ENCODE measurements around the gene MAP10.

The MAP10 gene

DNA sequence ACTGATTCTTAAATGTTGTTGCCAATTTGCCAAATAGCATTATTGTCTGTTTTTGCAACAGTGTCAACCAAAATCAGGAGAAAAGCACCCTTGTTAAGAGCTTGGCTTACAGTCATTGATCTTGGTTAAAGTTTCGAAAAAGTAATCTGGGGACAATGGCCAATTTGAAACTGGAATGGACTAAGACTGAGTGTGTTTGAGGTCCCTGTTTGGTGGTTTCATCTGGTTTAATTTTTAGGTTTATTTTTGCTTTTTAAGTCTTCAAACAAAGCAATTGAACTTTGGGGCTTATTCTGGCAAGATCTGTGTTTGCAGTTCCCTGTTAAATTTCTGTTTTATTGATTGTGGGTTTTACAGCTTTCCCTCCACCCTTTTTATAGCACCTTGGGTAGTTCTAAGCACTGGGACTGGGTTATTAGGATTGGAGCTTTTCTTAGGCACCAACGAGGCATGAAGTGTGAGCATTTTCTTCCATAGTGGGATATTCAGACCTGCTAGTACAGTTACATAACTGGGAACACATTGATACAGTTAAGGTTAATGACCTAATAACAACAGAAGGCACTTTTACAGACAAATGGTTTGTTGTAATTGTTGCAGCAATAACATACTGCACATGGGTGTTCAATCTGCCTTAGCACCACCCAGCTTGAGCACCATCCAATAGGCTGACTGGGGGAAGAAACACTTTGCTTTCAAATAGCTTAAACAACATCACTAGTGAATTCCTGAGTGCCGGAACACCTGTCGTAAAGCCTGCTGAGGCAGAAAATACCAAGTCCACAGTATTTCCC is 40.6 kb upstream of the MAP10 start (continued):
- no peak for TF ChIP-seq ELK4 (IDR thresholded peaks at IDR 0.05; ENCODE audit: borderline replicate concordance, low read depth, low read length)
- TF ChIP-seq ZNF248 (tag by site-specific recombination; IDR thresholded peaks at IDR 0.05), result no peak
- no peak for TF ChIP-seq ZNF214 (tag by site-specific recombination; IDR thresholded peaks at IDR 0.05; ENCODE audit: borderline replicate concordance)
- peak; percentile 78; the same call in 1 of the 2 replicates for TF ChIP-seq ZNF18 (tag by site-specific recombination; IDR thresholded peaks at IDR 0.05)
- TF ChIP-seq YY1 (tag by site-specific recombination; IDR thresholded peaks at IDR 0.05), result 0 out of 2 replicates have a peak, but pooled peaks have one; percentile 28
- peak; percentile 39; the same call in 1 of the 2 replicates for TF ChIP-seq MZF1 (tag by site-specific recombination; IDR thresholded peaks at IDR 0.05; ENCODE audit: borderline replicate concordance)
- TF ChIP-seq ZNF350 (tag by site-specific recombination; IDR thresholded peaks at IDR 0.05), result peak; percentile 66
- TF ChIP-seq, protein P1, sequence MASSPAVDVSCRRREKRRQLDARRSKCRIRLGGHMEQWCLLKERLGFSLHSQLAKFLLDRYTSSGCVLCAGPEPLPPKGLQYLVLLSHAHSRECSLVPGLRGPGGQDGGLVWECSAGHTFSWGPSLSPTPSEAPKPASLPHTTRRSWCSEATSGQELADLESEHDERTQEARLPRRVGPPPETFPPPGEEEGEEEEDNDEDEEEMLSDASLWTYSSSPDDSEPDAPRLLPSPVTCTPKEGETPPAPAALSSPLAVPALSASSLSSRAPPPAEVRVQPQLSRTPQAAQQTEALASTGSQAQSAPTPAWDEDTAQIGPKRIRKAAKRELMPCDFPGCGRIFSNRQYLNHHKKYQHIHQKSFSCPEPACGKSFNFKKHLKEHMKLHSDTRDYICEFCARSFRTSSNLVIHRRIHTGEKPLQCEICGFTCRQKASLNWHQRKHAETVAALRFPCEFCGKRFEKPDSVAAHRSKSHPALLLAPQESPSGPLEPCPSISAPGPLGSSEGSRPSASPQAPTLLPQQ (tag by site-specific recombination; IDR thresholded peaks at IDR 0.05), result peak; percentile 41; the same call in 1 of the 2 replicates
- 0 out of 2 replicates have a peak, but pooled peaks have one; percentile 51 for TF ChIP-seq ZSCAN18 (tag by site-specific recombination; IDR thresholded peaks at IDR 0.05)
- TF ChIP-seq ZNF777 (tag by site-specific recombination; IDR thresholded peaks at IDR 0.05; ENCODE audit: borderline replicate concordance), result no peak
- no peak for TF ChIP-seq ZNF704 (tag by site-specific recombination; IDR thresholded peaks at IDR 0.05)
- TF ChIP-seq, protein P2, sequence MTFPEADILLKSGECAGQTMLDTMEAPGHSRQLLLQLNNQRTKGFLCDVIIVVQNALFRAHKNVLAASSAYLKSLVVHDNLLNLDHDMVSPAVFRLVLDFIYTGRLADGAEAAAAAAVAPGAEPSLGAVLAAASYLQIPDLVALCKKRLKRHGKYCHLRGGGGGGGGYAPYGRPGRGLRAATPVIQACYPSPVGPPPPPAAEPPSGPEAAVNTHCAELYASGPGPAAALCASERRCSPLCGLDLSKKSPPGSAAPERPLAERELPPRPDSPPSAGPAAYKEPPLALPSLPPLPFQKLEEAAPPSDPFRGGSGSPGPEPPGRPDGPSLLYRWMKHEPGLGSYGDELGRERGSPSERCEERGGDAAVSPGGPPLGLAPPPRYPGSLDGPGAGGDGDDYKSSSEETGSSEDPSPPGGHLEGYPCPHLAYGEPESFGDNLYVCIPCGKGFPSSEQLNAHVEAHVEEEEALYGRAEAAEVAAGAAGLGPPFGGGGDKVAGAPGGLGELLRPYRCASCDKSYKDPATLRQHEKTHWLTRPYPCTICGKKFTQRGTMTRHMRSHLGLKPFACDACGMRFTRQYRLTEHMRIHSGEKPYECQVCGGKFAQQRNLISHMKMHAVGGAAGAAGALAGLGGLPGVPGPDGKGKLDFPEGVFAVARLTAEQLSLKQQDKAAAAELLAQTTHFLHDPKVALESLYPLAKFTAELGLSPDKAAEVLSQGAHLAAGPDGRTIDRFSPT (tag by site-specific recombination; IDR thresholded peaks at IDR 0.05), result no peak
- TF ChIP-seq ZBTB44 (tag by site-specific recombination; IDR thresholded peaks at IDR 0.05), result 0 out of 2 replicates have a peak, but pooled peaks have one; percentile 43
- no peak for TF ChIP-seq ZNF221 (tag by site-specific recombination; IDR thresholded peaks at IDR 0.05; ENCODE audit: borderline replicate concordance)
- peak; percentile 13; the same call in 1 of the 2 replicates for TF ChIP-seq ZNF518A (tag by site-specific recombination; conservative IDR thresholded peaks at IDR 0.05; ENCODE audit: low read depth)
- TF ChIP-seq ZNF174 (tag by site-specific recombination; IDR thresholded peaks at IDR 0.05), result no peak
- TF ChIP-seq KLF1 (tag by site-specific recombination; IDR thresholded peaks at IDR 0.05), result peak; percentile 69
- TF ChIP-seq, protein P3, sequence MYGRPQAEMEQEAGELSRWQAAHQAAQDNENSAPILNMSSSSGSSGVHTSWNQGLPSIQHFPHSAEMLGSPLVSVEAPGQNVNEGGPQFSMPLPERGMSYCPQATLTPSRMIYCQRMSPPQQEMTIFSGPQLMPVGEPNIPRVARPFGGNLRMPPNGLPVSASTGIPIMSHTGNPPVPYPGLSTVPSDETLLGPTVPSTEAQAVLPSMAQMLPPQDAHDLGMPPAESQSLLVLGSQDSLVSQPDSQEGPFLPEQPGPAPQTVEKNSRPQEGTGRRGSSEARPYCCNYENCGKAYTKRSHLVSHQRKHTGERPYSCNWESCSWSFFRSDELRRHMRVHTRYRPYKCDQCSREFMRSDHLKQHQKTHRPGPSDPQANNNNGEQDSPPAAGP (tag by site-specific recombination; IDR thresholded peaks at IDR 0.05), result no peak
- TF ChIP-seq ZBTB48 (tag by site-specific recombination; IDR thresholded peaks at IDR 0.05), result peak; percentile 54; the same call in 1 of the 2 replicates
